HUDEP-2 (cell line): Measurements from ENCODE around the gene FBXL4.

Source experiments
- DNase-seq, 76 experiments: peaks; one replicate each; lab custom pipeline; 2025; ENCODE audit not compliant: unreplicated experiment in 76 of 76; lab: John Stamatoyannopoulos, UW

Gene FBXL4

GRCh38 chr6:98894810-98895209 lies 52.9 kb downstream of the FBXL4 start:
- no peak for DNase-seq

- DNase-seq = no peak
Measured at GRCh38 chr6:98887650-98888049, 60.1 kb downstream of the FBXL4 start.

- no peak for DNase-seq
Measured at GRCh38 chr6:98885330-98885729, 62.4 kb downstream of the FBXL4 start.

DNA sequence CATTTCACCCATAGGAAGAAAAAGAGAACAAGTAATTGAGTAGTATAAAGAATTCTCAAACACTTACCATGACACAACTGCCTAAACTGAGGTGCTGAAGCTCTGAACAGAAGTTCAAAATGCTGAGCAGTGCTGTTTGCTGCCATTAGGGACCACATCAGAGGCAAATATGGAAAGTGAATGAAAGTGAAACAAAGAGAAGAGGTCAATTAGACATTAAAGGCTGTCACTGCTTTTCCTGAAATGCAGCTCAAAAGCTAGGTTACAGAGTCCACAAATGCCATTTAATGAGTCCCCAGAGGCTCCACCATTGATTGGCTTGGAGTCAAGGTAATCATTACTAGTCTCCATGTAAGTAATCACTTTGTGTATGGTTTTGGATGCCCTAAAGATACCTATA lies 67.3 kb downstream of the FBXL4 start:
- no peak for DNase-seq

DNA sequence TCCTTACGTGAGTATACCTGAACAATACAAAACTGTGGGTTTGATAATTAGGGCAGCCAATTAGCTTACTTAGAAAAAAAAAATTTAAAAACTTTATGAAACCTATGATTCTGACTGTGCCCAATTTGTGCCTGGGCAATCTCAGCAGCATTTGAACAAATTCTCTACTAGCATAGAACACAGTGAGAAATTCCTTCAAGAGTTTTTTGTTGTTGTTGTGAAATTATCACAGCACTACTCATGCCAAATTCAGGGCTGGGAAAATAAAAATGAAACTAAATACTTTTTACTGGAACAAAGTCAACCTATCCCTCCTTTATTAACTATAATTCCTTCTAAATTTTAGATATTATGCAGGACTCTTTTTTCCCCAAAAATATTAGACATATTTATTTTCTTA lies 70.5 kb downstream of the FBXL4 start:
- no peak for DNase-seq

- DNase-seq = no peak
Measured at GRCh38 chr6:98875375-98875774, 72.4 kb downstream of the FBXL4 start.

GRCh38 chr6:98871821-98872220 lies 75.9 kb downstream of the FBXL4 start:
- DNase-seq = no peak

DNA sequence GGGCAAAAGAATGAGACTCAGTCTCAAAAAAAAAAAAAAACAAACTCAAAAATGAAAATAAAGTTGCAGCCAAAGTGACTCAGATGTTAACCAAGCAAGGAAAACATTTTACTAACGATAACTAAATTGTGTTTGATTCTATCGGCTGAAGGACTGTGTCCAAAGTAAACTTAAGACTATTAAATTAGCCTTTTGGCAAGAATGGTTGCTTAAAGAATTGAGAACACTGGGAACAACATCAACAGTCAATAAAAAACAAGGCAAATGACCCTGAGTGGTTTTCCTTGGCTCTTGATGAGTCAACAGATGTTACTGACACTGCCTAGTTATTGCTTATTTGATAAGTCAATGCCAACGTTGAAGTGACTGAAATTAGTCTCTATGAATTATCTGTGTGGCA lies 76.7 kb downstream of the FBXL4 start:
- DNase-seq = no peak

DNA sequence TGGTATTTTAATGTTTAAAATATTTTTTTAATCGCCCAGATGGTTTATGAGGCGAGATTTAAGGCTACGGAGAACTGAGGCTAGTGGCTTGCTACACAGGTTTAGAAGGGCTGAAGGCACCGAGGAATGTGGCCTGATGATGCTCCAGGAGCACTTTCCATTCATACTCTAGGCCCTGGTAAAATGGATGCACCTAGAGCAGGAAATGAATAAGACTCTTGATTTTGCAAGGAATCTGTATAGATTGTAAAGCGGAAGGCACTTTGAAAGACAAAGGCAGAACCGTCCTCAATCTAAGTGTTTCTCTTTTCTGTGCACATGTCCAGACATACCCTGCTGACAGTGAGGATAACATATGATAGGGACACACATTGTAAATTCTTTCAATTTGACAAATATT lies 83.2 kb downstream of the FBXL4 start:
- DNase-seq = no peak

DNA sequence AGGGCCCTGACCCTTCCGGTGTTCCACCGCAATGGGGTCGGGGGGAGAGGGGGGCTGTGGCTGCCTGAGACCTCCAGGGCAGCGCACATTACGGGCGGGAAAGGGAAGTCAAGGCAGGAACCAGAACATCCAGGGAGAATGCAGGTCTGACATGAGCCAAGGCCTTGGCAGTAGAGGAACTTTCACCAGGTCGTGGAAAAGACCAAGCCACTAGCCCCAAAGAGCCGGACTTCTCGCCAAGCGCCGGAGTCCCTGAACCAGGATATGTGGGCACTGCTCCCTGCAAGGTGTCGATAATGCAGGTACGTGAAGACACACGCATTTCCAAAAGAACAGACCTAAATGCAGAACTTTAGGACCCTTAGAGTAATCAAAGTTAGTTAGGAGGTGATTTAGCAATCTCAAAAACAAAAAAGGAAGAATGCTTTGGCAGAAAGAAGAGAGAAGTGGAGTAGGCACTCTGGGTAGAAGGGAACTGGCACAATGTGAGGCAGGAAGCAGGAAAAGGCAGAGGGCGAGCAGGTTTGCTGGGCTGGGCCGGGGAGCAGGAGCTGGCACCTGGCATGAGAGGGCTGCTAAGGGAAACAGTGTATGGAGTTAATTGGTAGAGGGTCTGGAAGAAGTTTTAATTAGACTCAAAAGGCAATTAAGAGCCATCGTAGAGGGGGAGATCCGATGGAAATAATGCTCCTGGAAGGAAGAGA lies 99.1 kb downstream of the FBXL4 start:
- DNase-seq = no peak

DNA sequence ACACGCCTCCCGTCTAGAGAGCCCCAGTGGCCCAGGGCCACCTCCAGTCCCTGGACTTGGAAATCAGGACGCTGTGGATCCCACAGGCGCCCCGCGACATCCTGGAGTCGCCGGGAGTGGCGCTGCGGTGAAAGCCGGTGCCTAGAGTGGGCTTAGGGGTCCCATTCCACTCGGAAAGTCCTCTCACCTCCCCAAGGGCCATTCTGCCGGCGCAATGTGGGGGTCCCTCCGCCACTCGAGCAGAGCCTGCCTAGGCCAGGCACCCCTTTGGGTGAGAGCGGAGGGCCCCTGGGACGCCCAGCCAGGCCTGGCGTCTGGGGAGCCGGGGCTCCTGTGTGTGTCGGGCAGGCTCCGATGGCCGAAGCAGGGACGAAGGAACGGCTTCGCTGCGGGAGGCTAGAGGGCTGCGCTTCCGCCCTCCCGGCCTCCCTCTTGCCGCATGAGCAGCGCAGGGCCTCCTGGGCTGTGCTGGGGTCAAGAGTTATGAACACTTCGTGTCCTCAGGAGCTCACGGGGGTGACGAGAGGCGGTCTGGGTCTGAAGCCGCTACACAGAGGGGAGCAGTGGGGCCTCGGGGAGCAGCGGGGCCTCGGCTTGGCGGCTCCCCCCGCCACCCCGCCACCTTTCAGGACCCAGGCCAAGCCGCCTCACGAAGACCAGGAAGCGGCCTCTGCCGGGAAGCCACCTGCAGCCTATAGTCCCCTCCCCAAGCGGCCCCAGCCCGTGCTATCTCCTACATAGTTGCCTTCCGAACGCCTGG lies 99.8 kb downstream of the FBXL4 start:
- DNase-seq = no peak

DNA sequence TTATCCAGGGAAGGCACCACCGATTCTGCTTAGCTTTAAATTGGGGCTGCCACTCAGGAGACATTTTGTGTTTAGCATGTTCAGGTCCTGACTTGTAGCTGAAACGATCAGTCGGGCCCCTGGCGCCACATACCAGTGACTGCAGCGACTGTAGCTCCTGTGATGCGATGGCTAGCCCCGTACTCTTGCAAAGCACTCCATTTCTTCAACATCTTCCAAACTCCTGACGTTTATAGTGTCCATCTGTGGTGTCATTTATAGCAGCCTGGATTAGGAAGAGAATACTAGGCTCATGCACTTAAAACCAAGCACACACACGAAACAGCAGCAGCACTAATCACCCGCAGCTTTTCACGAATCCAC lies 100.3 kb downstream of the FBXL4 start:
- DNase-seq = no peak

DNA sequence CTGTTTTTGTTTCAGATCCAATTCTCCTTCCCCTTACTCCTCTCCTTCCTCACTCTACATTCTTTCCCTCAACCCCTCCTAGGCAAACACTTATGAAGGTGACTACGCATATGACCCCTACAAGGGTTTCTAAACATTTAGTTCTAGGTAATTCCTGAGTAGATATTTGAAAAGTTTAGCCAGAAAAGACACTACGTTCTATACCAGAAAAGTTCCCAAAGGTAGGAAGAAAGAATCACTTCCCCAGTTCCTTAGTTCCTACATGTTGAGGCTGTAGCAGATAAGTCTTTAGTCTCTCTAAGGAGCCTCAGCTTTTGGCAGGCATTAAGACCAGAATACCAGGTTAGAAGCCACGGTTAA lies 101.7 kb downstream of the FBXL4 start:
- no peak for DNase-seq

GRCh38 chr6:98845211-98846020 lies 102.3 kb downstream of the FBXL4 start:
- DNase-seq = peak in 62 of 76 experiments; percentile 4 to 81 (median 58)

GRCh38 chr6:98844244-98845210 lies 103.2 kb downstream of the FBXL4 start:
- DNase-seq = no peak

DNA sequence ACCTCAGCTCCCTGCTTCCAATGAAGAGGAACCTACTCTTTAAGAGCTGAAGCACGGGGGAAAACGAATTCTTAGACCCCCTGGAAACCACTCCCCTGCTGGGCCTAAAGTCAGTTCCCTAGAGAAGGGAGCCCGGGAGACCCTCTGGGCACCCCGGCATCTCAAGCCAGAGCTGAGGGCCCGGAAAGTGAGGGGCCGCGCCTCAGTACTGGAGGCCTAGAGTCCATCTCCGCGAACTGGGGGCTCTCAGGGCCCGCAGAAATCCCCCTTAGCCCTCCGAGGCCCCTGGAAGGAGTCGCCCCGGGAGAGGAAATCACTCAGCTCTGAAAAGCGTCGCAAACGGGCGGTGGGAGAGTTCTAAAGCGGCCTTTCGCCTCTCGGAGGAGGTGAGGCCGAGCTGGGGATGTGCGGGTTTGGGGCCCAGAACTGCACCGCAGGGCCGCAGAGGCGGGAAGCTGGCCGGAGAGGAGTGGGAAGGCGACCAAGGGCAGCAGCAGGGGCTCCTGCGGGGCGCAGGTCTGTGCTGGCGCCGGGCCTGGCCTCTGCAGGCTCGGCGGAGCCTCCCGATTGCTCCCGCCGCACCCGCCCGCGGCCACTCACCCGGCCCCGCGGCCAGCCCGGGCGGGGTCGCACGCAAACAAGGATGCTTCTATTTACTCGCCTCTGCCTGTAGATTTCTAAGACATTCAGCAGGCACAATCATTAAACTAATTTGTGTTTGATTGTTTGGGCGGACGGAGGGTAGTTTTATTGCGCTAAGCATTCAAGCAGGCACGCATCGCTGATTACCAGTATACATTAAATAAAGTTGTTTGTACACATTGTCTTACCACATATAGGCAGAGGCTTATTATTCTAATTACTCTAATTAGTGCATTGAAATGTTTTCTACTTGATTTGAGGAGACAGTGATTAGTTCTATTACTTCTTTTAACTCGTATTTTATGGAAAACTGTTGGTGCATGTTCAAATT lies 104.2 kb downstream of the FBXL4 start:
- DNase-seq = no peak

- DNase-seq = no peak
Measured at GRCh38 chr6:98842342-98843180, 105.2 kb downstream of the FBXL4 start.

DNA sequence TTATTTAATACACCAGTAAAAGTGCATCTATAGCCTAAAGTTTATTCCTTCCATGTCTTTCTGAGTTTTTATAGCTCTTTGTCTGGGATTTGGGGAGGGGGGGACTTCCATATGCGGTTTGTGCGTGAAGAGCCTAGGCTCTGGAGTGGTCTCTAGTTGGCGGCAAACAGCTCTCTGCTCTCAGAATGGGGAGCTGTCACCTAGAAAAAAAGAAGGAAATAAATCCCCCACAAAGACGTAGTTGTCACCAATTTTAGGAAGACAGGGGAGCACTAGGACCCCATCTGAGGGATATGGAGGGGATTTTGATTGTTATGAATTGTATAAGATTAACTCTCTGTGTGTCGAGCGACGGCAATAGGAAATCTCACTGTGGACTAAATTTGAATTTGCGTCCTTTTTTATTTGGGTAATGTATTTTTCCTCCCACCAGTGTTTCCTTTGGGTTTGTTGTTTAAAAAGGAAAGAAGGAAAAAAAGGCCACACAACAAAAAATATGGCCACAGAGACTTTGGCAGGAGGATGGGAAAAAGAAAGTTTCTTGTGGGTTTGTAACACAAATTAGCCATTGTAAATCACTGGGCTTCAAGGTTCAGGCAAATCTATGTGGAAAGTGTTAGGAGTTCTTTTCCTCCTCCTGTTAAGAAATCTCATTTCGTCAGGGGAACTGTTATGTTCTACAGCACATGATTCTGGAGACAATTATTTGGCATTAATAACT lies 106.0 kb downstream of the FBXL4 start:
- no peak for DNase-seq
